ENCODE results near the gene KLK14.

KLK14 gene

DNA sequence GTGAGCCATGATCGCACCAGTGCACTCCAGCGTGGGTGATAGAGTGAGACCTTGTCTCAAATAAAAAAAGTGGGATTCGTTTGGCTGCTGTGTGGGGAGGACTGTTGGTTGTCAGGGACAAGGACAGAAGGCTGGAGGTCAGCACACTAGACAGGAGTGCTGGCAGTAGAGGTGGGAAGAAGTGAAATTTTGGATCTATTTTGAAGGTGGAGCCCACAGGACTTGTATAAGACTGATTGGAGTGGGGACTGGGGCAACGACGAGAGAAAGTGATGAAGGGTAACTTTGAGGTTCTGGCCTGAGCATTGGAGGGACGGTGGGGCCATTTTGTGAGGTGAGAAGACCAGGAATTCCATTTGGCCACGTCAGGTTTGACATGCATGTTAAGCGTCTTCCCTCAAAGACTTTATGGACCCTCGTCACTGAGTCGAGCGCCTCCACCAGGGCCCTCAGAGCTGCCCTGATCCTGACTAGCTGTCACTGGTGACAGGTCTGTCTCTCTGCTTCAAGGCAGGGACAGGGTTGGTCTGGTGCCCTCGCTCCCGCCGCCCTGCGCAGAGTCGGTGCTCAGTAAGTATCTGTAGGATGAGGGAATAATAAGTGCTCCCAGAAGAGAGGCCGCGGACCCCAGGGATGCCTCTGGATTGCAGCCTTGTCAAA lies 24.8 kb upstream of the KLK14 start:
- no peak for DNase-seq

DNA sequence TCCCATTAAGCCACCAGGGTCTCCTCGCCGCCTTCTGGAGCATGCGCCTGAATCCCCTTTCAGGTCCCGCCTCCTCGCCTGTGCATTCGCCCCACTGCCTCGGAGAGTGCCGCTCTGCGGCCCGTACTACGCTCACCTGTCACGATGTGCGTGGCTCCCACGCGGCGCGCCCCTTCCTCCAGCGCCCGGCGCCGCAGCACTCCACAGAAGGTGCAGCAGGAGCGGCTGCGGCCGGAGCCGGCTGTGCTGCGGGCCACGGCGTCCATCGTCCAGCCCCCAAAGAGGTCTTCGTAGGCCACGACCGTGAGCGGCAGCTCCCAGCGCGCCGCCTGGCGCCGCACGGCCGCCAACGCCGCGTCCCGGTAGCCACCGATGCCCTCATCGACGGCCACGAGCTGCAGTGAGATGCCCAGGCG lies 21.2 kb upstream of the KLK14 start:
- no peak for DNase-seq

DNA sequence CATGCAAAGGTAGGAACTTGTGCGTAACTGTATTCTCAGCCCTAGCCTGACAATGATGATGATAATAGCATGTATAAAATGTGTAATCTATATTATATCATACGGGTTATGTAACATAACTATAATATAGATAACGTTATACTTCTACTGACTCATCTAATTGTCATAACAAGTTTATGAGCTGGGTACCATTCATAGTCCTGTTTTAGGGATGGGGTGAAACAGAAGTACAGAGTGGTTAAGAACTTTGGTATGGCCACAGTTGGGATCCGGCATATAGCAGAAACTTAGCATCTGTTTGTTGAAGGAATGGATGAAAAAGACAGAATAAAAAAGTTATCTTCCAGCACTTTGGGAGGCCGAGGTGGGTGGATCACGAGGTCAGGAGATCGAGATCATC lies 20.3 kb upstream of the KLK14 start:
- DNase-seq, result no peak

DNA sequence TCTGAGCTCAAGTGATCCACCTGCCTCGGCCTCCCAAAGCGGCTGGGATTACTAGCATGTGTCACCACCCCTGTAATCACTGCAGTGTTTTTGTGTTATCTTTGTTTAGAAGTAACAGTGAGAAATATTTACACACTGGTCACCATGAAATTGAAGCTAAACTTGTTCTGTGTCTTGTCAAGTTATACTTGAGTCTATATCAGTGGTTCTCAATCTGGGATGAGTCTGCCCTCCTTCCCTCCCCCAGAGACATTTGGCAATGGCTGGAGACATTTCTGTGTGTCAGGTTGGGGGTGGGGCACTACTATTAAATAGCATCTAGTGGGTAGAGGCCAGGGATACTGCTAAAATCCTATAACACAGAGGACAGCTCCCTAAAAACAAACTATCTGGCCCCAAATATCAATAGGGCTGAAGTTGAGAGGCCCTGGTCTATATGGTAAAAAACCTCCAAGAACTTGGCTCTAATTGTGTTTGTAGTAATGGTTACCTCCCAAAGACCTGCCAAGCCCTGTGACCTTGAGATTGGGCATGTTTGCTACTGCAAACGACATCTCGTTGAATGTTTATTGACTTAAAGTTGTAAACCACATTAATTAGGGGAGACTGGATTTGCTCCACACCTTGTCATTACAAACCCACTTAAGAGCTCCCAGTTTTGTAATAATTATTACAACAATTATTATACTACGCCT lies 18.6 kb upstream of the KLK14 start:
- DNase-seq, result no peak

DNA sequence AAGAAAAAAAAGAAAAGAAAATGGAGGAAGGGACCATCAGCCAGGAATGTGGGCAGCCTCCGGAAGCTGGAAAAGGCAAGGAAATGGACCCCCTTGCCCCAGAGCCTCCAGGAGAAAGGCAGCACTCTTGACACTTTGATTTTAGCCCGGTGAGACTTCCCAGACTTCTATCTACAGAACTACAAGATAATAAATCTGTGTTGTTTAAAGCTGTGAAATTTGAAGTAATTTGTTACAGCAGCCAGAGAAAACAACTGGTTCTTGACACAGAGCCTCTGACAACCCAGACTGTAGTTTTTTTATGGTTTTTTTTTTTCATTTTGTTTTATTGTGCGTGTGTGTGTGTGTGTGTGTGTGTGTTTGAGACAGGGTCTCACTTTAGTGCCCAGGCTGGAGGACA lies 17.9 kb upstream of the KLK14 start:
- no peak for DNase-seq

DNA sequence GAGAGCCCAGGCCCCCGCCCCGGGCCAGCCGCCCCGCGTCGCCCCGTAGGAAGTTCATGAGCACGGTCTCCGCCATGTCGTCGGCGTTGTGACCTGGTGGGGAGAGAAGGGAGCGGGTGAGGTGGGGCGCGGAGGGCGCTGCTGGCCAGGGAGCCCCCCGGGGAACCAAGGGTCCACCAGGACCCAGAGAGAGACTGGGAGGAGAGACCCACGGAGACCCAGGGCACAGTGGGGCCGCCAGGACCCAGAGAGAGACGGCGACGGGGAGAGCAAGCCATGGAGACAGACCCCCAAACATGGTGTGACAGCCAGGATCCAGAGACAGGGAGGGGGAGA lies 16.3 kb upstream of the KLK14 start:
- no peak for DNase-seq

DNA sequence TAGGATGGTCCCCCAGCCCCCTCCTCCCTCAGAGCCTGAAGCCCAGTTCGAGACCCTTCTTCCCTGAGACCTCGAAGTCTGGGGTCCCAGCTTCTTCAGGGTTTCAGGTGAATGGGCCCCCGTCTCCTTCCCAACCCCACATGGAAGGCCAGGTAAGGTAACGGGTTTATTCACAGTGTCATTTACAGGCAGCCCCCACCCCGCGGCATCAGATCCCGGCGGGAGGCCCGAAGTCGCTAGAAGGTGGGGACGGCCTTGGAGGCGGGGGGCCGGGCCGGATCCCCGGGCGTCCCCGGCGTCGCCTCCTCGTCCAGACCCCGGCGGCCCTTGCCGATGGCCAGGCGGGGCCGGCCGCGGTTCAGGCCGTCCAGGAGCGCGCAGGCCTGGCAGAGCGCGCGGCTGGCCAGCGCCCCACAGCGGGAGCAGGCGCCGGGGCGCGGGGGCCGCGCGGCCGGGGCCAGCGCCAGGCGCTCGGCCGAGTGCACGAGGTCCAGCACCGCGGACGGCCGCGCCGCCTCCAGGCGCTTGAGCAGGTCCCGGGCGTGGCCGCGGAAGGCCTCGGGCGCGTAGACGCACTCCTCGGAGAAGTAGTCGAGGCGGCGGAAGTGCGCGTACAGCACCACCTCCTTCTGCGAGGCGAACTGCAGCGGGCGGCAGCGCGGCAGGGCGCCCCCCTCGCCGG lies 15.8 kb upstream of the KLK14 start:
- no peak for DNase-seq

DNA sequence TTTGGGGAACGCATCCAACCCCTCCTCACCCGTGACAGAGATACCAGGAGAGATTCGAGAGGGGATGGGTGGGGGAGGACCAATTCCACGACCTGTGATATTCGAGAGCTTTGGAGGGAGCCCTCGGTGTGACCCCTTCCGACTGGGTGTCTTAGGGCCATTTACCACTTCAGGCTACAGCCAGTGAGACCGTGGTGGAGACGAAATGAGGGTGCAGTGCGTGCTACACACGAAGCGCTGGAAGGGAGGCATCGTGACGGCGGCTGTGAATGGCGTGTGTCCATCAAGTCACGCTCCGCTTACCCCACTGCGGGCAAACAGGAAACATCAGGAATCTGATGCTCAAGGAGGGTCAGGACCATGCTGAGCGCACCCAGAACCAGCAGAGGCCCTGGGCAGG lies 15.1 kb upstream of the KLK14 start:
- no peak for DNase-seq

DNA sequence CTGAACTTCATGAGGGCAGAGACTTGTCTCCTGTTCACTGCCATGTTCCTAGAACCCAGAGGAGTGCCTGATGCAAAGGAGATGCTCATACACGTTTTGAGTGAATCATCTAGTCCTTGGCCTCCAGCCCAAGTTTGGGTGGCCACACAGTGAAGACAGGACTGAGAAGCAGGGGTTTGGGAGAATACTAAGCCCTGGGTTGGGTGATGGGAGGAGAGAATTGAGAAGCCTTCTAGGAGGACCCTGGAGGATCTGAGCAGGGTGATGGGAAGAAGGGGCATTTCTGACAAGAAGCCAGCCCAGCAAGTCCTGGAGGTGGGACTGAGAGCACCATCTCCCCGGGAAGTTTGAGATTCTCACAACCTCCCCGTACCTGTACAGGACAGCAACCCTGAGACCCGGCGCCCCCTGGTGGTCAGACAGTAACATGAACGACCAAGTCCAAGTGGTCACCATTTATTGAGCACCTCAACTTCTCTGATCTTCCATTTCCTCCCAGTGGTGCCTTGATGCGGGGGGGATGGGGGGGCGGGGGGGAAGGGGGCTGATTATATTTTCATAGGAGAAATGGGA lies 14.6 kb upstream of the KLK14 start:
- DNase-seq, result peak; percentile 58

DNA sequence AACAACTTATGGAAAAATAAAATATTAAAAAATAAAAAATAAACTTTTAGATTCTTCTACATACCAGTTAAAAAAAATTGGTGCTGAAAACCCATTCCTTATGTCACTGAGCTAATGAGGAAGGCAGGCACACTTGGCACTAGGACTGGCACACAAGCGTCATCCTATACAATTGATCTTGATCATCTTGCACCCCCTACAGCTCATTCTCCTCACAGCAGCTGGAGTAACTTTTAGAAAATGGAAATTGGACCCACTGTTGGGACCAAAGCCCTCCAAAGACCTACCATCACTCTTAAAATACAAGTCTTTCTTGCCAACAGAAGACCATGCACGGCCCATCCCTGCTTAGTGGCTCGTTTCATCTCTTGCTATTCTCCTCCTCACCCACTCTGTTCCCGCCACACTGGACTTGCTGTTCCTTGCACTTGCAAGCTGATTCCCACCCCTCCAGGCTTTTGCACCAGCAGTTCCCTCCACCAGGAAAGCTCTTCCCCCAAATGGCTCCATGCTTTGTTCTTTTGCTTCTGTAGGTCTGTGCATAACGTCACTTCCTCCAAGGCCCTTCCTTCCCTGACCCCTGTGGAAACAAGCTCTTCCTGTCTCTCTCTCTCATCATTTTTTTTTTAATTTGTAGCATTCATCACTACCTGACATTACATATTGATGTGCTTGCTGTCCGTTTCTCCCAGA lies 13.9 kb upstream of the KLK14 start:
- no peak for DNase-seq

DNA sequence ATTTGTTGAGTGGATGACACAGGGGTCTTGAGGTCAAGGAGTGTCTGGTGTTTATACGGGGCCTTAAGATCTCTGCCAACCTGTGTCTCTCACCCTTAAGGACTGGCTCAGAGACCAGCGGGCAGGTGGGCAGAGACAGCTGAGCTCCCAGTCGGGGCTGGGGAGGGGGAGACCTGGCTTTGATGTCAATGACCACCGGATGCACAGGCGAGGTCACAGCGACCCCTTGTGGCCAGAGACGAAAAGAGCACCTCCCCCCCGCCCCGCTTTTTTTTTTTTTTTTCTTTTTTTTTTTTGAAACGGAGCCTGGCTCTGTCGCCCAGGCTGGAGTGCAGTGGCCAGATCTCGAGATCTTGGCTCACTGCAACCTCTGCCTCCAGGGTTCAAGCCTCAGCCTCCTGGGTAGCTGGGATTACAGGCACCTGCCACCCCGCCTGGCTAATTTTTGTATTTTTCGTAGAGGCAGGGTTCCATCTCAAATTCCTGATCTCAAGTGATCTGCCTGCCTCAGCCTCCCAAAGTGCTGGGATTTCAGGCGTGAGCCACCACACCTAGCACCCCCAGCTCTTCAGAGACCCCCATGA lies 12.1 kb upstream of the KLK14 start:
- no peak for DNase-seq

DNA sequence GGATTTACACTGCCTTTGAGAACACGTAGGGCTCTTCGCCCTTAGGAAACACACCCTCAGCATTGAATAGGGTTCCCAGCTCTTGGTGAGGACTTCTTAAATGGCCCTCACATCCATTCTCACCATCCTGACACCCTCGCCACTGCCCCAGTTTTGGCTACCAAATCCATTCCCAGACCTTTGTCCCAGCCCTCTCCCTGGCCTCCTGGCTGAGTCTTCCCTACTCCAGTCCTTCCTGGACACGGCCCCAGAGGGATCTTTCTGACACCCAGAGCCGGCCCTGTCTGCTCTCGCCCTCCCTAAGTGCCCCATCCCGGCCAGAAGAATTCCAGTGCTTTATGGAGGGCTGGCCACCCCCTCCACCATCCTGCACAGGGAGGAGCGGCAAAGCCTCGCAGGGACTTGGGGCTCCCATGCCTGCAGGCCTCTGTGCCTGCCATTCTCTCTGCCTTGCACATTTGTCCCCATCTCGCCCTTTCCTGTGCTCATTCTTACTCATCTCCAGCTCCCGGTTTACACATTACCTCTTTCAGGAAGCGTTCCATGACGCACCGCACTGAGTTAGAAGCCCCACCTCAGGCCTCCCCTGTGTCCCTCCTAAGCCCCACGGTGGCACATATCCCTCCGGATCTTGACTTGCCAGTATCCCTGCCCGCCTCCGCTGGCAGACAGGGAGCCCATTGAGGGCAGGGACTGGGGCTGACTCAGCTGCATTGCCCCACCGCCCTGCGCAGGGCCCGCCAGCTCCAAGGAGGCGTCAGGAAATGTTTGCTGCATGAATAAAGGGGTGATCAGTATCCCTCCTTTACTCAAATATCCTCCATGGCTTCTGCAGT lies 11.0 kb upstream of the KLK14 start:
- DNase-seq, result no peak

DNA sequence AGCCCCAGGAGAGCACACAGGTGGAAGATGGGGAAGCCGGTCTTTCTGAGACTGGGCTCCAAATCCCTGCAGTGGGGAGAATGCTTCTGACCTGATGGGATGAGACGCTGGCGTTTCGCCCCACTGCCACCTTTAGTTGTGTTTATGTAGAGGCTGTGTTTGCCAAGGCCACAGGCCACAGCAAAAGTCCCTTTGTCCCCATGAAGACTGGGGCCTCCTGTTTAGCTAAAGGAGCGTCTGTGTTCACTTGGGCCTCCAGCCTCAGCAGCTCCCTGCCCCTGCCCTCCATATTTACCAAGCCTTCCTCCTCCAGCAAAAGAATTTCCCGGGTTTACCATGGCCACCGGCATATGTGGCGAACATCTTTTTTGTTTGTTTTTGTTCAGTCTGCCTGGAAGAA lies 10.4 kb upstream of the KLK14 start:
- DNase-seq, result no peak

DNA sequence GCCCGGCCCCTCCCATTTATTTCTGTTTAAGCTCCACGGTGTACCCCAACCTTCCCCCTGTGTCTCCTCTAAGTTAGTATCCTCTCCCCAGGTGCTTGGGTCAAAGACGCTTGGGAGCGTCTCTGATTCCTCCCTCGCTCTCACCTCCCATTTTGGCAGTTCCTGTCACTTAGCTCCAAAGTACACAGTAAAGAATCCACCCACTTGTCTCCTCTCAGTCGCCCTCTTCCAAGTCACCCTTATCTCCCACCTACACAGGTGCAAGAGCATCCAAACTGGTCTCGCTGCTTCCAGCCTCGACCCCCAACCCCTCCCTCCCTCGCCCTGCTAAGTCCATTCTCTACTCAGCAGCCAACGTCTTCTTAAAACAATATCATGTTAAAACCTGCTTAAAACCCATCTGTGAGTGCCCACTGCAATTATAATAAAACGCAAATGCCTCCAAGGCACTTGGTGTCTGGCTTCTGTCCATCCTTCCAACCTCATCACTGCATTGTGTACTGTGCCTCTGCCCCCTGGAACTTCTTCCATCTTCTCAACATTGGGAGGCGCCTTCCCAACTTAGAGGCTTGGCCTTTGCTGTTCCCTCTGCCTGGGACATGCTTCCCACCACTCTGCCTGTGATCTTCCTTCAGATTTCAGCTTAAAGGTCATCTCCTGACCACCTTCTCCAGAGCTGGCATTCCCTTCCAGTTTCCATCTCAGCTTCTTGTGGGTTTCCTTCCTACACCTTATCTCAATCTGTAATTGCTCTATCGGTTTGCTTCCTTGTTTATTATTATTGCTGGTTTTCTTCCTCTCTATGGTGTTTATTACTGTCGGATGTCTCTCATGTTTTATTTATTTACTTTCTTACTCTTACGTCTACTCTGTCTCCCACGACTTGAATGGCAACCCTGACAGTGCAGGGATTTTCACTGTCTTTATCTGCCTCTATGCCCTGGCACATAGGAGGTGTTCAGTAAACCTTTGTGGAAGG lies 9.5 kb upstream of the KLK14 start:
- DNase-seq, result no peak

DNA sequence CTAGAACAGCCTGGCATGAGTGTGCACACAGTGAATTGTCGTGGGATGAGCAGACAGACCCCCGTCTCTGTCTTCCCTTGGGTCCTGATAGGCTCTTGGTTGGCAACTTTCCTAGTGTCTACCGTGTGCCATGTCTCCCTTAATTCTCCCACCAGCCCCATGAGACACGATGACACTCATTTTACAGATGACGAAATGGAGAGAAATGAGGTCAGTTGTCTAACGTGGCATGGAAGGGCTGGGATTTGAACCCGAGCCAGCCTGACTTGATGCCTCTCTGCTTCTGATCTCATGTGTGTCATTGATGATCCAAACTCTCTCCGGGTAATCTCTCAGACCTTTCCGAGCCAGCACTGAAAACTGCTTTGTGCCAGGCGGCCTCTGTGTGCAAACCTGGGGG lies 8.4 kb upstream of the KLK14 start:
- DNase-seq, result no peak

DNA sequence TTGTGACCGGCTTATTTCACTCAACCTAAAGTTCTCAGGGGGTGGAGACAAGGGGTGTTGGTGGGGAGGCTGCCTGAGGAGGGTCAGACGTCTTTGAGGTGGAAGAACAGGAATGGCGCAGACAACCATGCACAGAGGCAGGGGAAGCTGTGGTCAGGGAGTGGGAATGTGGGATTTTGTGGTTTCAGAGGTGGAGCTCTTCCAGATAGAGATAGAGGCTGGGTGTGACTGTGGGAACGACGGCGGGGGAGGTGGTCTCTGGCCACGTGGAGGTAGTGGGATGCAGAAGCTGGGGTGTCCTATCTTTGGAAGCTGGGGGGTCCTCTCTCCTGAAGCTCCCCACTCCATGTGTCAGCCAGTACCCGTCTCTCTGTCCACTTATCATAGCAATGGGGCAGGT lies 7.8 kb upstream of the KLK14 start:
- DNase-seq, result no peak

DNA sequence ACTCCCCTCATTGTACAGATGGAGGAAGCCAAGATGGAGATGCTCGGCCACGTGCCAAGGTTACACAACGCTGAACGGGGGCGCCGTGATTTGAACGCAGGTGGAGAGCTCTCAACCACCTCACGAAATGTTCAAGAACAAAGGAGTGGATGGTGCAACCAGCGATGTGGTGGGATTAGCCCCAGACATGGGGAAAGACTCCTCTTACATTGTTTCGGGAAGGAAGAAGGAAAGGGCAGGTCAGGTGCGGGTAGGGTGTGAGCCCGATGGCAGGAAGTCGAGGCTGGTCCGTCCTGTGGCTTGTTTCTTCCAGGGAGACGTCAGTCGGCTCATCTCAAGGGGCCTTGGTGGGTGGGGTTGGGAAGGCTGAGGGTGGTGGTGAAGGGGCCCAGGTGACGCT lies 7.1 kb upstream of the KLK14 start:
- no peak for DNase-seq

DNA sequence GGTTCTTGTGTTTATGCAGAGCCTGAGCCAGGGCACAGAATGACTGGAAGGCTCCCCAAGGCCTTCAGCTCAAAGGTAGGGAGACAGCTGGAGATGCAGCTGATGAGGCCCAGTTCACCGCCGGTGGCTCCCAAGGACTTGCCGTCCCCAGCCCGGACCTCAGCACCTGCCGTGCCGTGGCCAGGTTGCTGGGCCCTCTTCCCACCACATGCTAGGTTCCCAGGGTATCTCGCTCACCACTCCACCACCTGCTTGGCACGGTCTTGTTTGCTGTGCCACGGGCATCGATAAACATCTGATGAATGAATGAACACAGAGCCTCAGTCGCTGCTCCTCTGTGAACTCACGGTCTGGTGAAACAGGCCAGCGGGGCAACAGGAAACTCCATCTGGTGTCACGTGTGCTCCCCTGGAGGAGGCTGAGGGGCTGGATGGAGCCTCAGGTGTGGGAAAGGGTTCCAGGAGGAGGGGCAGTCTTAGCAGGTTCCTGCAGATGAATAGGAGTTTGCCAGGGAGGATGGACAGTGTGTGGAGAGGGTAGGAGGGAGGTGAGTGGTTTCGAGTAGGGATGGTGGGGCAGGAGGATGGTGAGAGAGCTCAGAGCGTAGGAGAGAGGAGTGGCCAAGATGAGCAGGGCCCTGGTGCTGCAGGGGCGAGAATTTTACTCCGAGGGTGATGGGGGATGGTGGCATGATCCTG lies 3.6 kb upstream of the KLK14 start:
- no peak for DNase-seq

DNA sequence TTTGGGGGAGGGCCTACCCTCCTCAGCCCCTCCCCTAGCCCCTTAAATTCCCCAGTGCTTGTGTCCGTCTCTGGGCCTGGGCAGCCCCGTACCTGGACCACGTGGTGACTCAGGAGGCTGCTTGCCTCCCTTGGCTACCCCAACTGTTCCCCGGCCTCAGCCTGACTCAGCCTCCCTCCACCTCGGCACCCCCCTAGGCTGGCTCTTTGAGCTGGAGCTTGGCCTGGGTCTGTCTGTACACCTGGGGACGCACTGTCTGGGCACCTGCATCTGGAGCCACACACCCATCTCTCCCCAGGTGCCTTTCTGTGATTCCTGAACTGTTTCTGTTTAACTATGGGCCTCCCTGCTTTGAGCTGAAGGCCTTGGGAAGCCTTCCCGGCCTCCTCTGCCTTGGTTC lies 1.8 kb upstream of the KLK14 start:
- no peak for DNase-seq

DNA sequence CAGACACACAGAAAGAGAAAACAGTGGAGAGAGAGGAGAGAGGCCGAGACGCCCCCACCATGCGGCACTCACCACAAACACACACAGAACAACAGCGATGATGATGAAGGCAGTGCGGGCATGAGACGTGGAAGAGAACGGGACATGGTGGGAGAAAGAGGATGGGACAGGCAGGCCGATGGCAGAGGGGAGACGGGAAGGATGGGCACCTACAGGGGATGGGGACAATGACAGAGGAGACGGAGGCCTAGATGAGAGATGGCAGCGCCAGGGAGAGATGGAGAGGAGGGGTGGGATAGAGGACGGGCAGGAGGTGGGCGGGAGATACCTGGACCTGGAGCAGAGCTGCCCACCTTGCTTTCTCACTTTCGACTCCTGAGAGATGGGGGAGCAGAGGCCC lies 1.1 kb upstream of the KLK14 start:
- no peak for DNase-seq

Data from stimulated activated naive CD4-positive, alpha-beta T cell treated with Interleukin-2 at 50 U/mL for 16 hours (primary cell).